ENCODE data around the gene ATF7.
"Not testable (repeated sequence)": the region's sequence is repeated elsewhere in the genome, so short reads cannot be mapped to it uniquely, and the experiment has no call there.

Gene ATF7

DNA sequence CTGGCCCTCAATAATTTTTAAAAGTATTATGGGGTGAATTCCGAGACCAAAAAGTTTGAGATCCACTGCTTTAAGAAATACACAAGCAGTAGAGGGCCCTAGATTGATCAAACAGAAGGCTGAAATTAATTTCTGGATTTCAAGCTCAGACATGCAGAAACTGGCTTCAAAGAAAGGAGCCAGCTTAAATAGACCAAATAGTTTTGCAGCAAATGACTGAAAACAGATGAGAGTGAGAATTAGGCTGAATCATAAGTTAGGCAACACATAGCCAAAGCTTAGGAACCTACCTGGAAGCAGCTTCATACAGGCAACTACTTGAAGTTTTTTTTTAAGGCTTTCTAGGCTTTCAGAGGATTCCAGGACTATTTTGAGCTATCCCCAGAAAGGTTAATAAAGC lies 12.4 kb downstream of the ATF7 start:
- no peaks in the 10 kb centered on the region for H3F3A ChIP-seq (ENCODE audit: insufficient read depth, low read length)
- no peaks in the 10 kb centered on the region for H4K20me1 ChIP-seq (ENCODE audit: insufficient read depth, low read length)
- no peaks in the 10 kb centered on the region; the same call in 1 of the 2 replicates for H3K79me2 ChIP-seq (ENCODE audit: insufficient read depth, low read length)
- no peaks in the 10 kb centered on the region for H3K27me3 ChIP-seq (ENCODE audit: insufficient read depth, low read length)
- H2AFZ ChIP-seq (ENCODE audit: low read length): no peak overlapping the region
- TF ChIP-seq EZH2 (IDR thresholded peaks at IDR 0.05; ENCODE audit: borderline replicate concordance, low read length): no peak
- TF ChIP-seq, protein P1, sequence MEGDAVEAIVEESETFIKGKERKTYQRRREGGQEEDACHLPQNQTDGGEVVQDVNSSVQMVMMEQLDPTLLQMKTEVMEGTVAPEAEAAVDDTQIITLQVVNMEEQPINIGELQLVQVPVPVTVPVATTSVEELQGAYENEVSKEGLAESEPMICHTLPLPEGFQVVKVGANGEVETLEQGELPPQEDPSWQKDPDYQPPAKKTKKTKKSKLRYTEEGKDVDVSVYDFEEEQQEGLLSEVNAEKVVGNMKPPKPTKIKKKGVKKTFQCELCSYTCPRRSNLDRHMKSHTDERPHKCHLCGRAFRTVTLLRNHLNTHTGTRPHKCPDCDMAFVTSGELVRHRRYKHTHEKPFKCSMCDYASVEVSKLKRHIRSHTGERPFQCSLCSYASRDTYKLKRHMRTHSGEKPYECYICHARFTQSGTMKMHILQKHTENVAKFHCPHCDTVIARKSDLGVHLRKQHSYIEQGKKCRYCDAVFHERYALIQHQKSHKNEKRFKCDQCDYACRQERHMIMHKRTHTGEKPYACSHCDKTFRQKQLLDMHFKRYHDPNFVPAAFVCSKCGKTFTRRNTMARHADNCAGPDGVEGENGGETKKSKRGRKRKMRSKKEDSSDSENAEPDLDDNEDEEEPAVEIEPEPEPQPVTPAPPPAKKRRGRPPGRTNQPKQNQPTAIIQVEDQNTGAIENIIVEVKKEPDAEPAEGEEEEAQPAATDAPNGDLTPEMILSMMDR (IDR thresholded peaks at IDR 0.05; ENCODE audit: low read length): no peak
- no peak overlapping the region for H3K4me2 ChIP-seq (ENCODE audit: low read length)
- no peaks in the 10 kb centered on the region for H3K9me2 ChIP-seq (ENCODE audit: low read depth, low read length)
- peaks cover 5% of the 10 kb centered on the region; the same call in 1 of the 2 replicates for H3K36me3 ChIP-seq (ENCODE audit: insufficient read depth, low read length)
- peaks cover 14% of the 10 kb centered on the region for H3K4me1 ChIP-seq (ENCODE audit: insufficient read depth, low read length, severe bottlenecking)
- H3K27ac ChIP-seq (ENCODE audit: low read depth, low read length, poor library complexity, severe bottlenecking): no peak overlapping the region
- H3K4me3 ChIP-seq (ENCODE audit: low read depth, low read length, poor library complexity, severe bottlenecking): no peak overlapping the region
- H3K9me3 ChIP-seq (ENCODE audit: low read length): no peaks in the 10 kb centered on the region
- H3K9ac ChIP-seq (ENCODE audit: low read length): no peak overlapping the region

DNA sequence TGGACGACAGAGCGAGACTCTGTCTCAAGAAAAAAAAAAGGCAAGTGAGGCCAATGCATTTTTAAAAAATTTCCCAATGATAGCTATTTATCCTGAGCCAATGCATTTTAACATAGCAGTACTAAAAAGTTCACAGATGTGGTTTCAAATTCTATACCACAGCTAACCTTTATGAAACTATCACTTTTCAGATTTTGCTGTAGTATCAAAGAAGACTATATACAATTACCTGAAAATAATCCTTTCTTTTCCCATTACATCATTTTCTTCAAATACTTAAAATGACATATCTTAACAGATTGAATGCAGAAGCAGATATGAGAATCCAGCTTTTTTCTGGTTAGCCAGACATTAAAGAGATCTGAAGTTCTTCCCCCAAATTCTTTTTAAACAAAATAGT lies 13.2 kb downstream of the ATF7 start:
- Histone ChIP-seq H3F3A (ENCODE audit: insufficient read depth, low read length) (no peaks in the 10 kb centered on the region), H2AFZ (ENCODE audit: low read length) (no peak overlapping the region), H3K9me3 (ENCODE audit: low read length) (no peaks in the 10 kb centered on the region), H4K20me1 (ENCODE audit: insufficient read depth, low read length) (no peaks in the 10 kb centered on the region), H3K9me2 (ENCODE audit: low read depth, low read length) (no peaks in the 10 kb centered on the region), H3K4me3 (ENCODE audit: low read depth, low read length, poor library complexity, severe bottlenecking) (no peak overlapping the region), H3K4me2 (ENCODE audit: low read length) (no peak overlapping the region), H3K79me2 (ENCODE audit: insufficient read depth, low read length) (peaks cover 7% of the 10 kb centered on the region; the same call in 1 of the 2 replicates), H3K4me1 (ENCODE audit: insufficient read depth, low read length, severe bottlenecking) (peaks cover 13% of the 10 kb centered on the region), H3K27me3 (ENCODE audit: insufficient read depth, low read length) (no peaks in the 10 kb centered on the region), H3K36me3 (ENCODE audit: insufficient read depth, low read length) (peaks cover 5% of the 10 kb centered on the region; the same call in 1 of the 2 replicates), H3K27ac (ENCODE audit: low read depth, low read length, poor library complexity, severe bottlenecking) (no peak overlapping the region), H3K9ac (ENCODE audit: low read length) (no peak overlapping the region)
- TF ChIP-seq, protein P1 (IDR thresholded peaks at IDR 0.05; ENCODE audit: low read length): no peak
- no peak for TF ChIP-seq EZH2 (IDR thresholded peaks at IDR 0.05; ENCODE audit: borderline replicate concordance, low read length)

DNA sequence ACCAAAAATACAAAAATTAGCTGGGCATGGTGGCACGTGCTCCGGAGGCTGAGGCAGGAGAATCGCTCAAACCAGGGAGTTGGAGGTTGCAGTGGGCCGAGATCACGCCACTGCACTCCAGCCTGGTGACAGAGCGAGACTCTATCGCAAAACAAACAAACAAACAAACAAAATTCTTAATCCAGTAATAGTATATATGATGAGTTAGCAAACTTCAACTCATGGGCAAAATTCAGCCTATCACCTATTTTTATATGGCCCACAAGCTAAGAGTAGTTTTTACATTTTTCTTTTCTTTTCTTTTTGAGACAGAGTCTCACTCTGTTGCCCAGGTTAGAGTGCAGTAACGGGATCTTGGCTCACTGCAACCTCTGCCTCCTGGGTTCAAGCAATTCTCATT lies 14.9 kb downstream of the ATF7 start:
- peaks cover 12% of the 10 kb centered on the region for H3K4me1 ChIP-seq (ENCODE audit: insufficient read depth, low read length, severe bottlenecking)
- H2AFZ ChIP-seq (ENCODE audit: low read length): no peak overlapping the region
- no peak overlapping the region for H3K4me3 ChIP-seq (ENCODE audit: low read depth, low read length, poor library complexity, severe bottlenecking)
- no peak overlapping the region for H3K4me2 ChIP-seq (ENCODE audit: low read length)
- no peaks in the 10 kb centered on the region for H3K9me2 ChIP-seq (ENCODE audit: low read depth, low read length)
- no peak overlapping the region for H3K9ac ChIP-seq (ENCODE audit: low read length)
- no peaks in the 10 kb centered on the region for H3K9me3 ChIP-seq (ENCODE audit: low read length)
- TF ChIP-seq, protein P1 (IDR thresholded peaks at IDR 0.05; ENCODE audit: low read length): no peak
- no peak for TF ChIP-seq EZH2 (IDR thresholded peaks at IDR 0.05; ENCODE audit: borderline replicate concordance, low read length)
- H3K27ac ChIP-seq (ENCODE audit: low read depth, low read length, poor library complexity, severe bottlenecking): no peak overlapping the region
- no peaks in the 10 kb centered on the region for H3F3A ChIP-seq (ENCODE audit: insufficient read depth, low read length)
- peaks cover 5% of the 10 kb centered on the region; the same call in 1 of the 2 replicates for H3K36me3 ChIP-seq (ENCODE audit: insufficient read depth, low read length)
- H3K79me2 ChIP-seq (ENCODE audit: insufficient read depth, low read length): peaks cover 11% of the 10 kb centered on the region; the same call in 1 of the 2 replicates
- no peaks in the 10 kb centered on the region for H3K27me3 ChIP-seq (ENCODE audit: insufficient read depth, low read length)
- no peaks in the 10 kb centered on the region for H4K20me1 ChIP-seq (ENCODE audit: insufficient read depth, low read length)

DNA sequence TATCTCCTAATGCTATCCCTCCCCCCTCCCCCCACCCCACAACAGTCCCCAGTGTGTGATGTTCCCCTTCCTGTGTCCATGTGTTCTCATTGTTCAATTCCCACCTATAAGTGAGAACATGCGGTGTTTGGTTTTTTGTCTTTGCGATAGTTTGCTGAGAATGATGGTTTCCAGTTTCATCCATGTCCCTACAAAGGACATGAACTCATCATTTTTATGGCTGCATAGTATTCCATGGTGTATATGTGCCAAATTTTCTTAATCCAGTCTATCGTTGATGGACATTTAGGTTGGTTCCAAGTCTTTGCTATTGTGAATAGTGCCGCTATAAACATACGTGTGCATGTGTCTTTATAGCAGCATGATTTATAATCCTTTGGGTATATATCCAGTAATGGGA lies 19.5 kb downstream of the ATF7 start:
- not testable (repeated sequence) for H4K20me1 ChIP-seq (ENCODE audit: insufficient read depth, low read length); H3K9ac ChIP-seq (ENCODE audit: low read length); H3K36me3 ChIP-seq (ENCODE audit: insufficient read depth, low read length); H3K4me2 ChIP-seq (ENCODE audit: low read length); H2AFZ ChIP-seq (ENCODE audit: low read length); H3F3A ChIP-seq (ENCODE audit: insufficient read depth, low read length); H3K27me3 ChIP-seq (ENCODE audit: insufficient read depth, low read length); H3K4me3 ChIP-seq (ENCODE audit: low read depth, low read length, poor library complexity, severe bottlenecking); H3K9me3 ChIP-seq (ENCODE audit: low read length); H3K9me2 ChIP-seq (ENCODE audit: low read depth, low read length); H3K27ac ChIP-seq (ENCODE audit: low read depth, low read length, poor library complexity, severe bottlenecking)
- Histone ChIP-seq H3K79me2 (ENCODE audit: insufficient read depth, low read length) (peaks cover 11% of the 10 kb centered on the region; the same call in 1 of the 2 replicates), H3K4me1 (ENCODE audit: insufficient read depth, low read length, severe bottlenecking) (peaks cover 37% of the 10 kb centered on the region)
